ENCODE measurements around the gene TPSG1. TPM values are rescaled to one million over a fixed set of nuclear protein-coding genes. Genes with fewer than 3 reads are reported as not detected.

Gene TPSG1
- total RNA-seq, 4 donors from 2014 or later, result 0.31 to 3.0 TPM; not detected in 2

GRCh38 chr16:1173788-1174451, 51.1 kb downstream of the TPSG1 start:
- peaks cover 19% of the 10 kb centered on the region for H3K27me3 ChIP-seq
- WGBS, 2 donors (ENCODE audit: low coverage in 1 of 2), result 80% methylated on average over 2 of the region's 14 CpGs; no CpG with 5 or more reads in 1 of the 2 donors
- H3K4me3 ChIP-seq, result no peak overlapping the region
- no peak for ATAC-seq
- no peaks in the 10 kb centered on the region for H3K9me3 ChIP-seq
- no peaks in the 10 kb centered on the region for H3K36me3 ChIP-seq
- TF ChIP-seq POLR2A (IDR thresholded peaks at IDR 0.05), result no peak
- TF ChIP-seq CTCF (IDR thresholded peaks at IDR 0.05), result no peak
- no peak for TF ChIP-seq POLR2AphosphoS5 (IDR thresholded peaks at IDR 0.05)
- TF ChIP-seq EP300 (IDR thresholded peaks at IDR 0.05), result no peak
- peaks cover 4 to 100% (median 34%) of the 10 kb centered on the region in 3 donors for H3K4me1 ChIP-seq
- peak overlapping the region in 3 of 4 donors; percentile 86 to 95 (median 94) for H3K27ac ChIP-seq

GRCh38 chr16:1172651-1173050, 52.4 kb downstream of the TPSG1 start:
- no peak for TF ChIP-seq EP300 (IDR thresholded peaks at IDR 0.05)
- no peak for TF ChIP-seq POLR2A (IDR thresholded peaks at IDR 0.05)
- no peak for TF ChIP-seq CTCF (IDR thresholded peaks at IDR 0.05)
- no peak for TF ChIP-seq POLR2AphosphoS5 (IDR thresholded peaks at IDR 0.05)
- peak overlapping the region in 1 of 2 donors; percentile 32 for H3K4me3 ChIP-seq
- H3K27ac ChIP-seq, result peak overlapping the region; percentile 58 to 98 (median 94)
- WGBS, 2 donors (ENCODE audit: low coverage in 1 of 2), result 81% methylated on average over 5 of the region's 13 CpGs; no CpG with 5 or more reads in 1 of the 2 donors
- ATAC-seq, result no peak
- peaks cover 19% of the 10 kb centered on the region for H3K27me3 ChIP-seq
- no peaks in the 10 kb centered on the region for H3K36me3 ChIP-seq
- H3K9me3 ChIP-seq, result no peaks in the 10 kb centered on the region
- peaks cover 4 to 100% (median 46%) of the 10 kb centered on the region in 3 donors for H3K4me1 ChIP-seq

GRCh38 chr16:1171854-1172428, 53.1 kb downstream of the TPSG1 start:
- no peaks in the 10 kb centered on the region for H3K36me3 ChIP-seq

More at GRCh38 chr16:1171854-1172428, 53.1 kb downstream of the TPSG1 start:
- ATAC-seq, result peak; percentile 26
- H3K4me1 ChIP-seq, result peaks cover 4 to 100% (median 47%) of the 10 kb centered on the region in 3 donors
- H3K4me3 ChIP-seq, result peak overlapping the region in 1 of 2 donors; percentile 32
- 50% methylated on average over 4 of the region's 36 CpGs; no CpG with 5 or more reads in 1 of the 2 donors for WGBS, 2 donors (ENCODE audit: low coverage in 1 of 2)
- TF ChIP-seq POLR2A (IDR thresholded peaks at IDR 0.05) (peak in 1 of 2 donors; percentile 18), POLR2AphosphoS5 (IDR thresholded peaks at IDR 0.05) (peak; percentile 56), EP300 (IDR thresholded peaks at IDR 0.05) (no peak), CTCF (IDR thresholded peaks at IDR 0.05) (no peak)
- H3K27me3 ChIP-seq, result peaks cover 19% of the 10 kb centered on the region
- H3K9me3 ChIP-seq, result no peaks in the 10 kb centered on the region
- H3K27ac ChIP-seq, result peak overlapping the region; percentile 58 to 98 (median 94)

Other genes with a start within 250 kb of the TPSG1 start
- 1 to 10 TPM; 2.0 to 4.5 (median 3.6) TPM for gene SOX8, start 243.5 kb downstream of the TPSG1 start, total RNA-seq
- gene SSTR5, start 152.5 kb downstream of the TPSG1 start, total RNA-seq, result not detected
- gene C1QTNF8, start 129.0 kb downstream of the TPSG1 start, total RNA-seq, result not detected
- gene CACNA1H, start 72.2 kb downstream of the TPSG1 start, total RNA-seq, result 100 to 1,000 TPM; 133 to 330 (median 173) TPM
- 100 to 1,000 TPM in 2 of 4 donors, 10 to 100 TPM in 2; 27.8 to 142 (median 91.8) TPM for gene TPSB2, start 4.9 kb upstream of the TPSG1 start, total RNA-seq
- 10 to 100 TPM; 39.8 to 94.6 (median 63.9) TPM for gene TPSAB1, start 15.4 kb upstream of the TPSG1 start, total RNA-seq
- 1 to 10 TPM in 3 of 4 donors, not detected in 1; 2.8 to 6.4 (median 3.7) TPM for gene TPSD1, start 30.8 kb upstream of the TPSG1 start, total RNA-seq
- gene UBE2I, start 84.4 kb upstream of the TPSG1 start, total RNA-seq, result 10 to 100 TPM; 53.3 to 95.9 (median 76.9) TPM
- gene BAIAP3, start 108.4 kb upstream of the TPSG1 start, total RNA-seq, result 10 to 100 TPM in 1 of 4 donors, 1 to 10 TPM in 3; 1.1 to 14.2 (median 3.0) TPM
- 100 to 1,000 TPM in 3 of 4 donors, 10 to 100 TPM in 1; 63.7 to 107 (median 103) TPM for gene TSR3, start 126.6 kb upstream of the TPSG1 start, total RNA-seq
- gene GNPTG, start 126.7 kb upstream of the TPSG1 start, total RNA-seq, result 10 to 100 TPM; 45.1 to 55.3 (median 50.5) TPM
- 10 to 100 TPM; 12.3 to 29.4 (median 16.4) TPM for gene UNKL, start 189.4 kb upstream of the TPSG1 start, total RNA-seq
- gene UQCC4, start 195.5 kb upstream of the TPSG1 start, total RNA-seq, result 10 to 100 TPM in 3 of 4 donors, 1 to 10 TPM in 1; 10.0 to 18.7 (median 13.8) TPM
- gene PERCC1, start 205.8 kb upstream of the TPSG1 start, total RNA-seq, result under 1 TPM in 1 of 4 donors, not detected in 3; 0.74 TPM
- gene CCDC154, start 219.3 kb upstream of the TPSG1 start, total RNA-seq, result not detected
- 10 to 100 TPM; 33.0 to 67.7 (median 39.2) TPM for gene CLCN7, start 249.8 kb upstream of the TPSG1 start, total RNA-seq